IPS-NIHi11 (cell line): ENCODE results near the gene BBS12.
"Not testable (repeated sequence)": the region's sequence is repeated elsewhere in the genome, so short reads cannot be mapped to it uniquely, and the experiment has no call there.

Experiments
- DNase-seq: peaks from one replicate; pipeline ENCODE4 v3.0.0; 2012; ENCODE audit warnings: mixed read lengths, low spot score

The BBS12 gene

DNA sequence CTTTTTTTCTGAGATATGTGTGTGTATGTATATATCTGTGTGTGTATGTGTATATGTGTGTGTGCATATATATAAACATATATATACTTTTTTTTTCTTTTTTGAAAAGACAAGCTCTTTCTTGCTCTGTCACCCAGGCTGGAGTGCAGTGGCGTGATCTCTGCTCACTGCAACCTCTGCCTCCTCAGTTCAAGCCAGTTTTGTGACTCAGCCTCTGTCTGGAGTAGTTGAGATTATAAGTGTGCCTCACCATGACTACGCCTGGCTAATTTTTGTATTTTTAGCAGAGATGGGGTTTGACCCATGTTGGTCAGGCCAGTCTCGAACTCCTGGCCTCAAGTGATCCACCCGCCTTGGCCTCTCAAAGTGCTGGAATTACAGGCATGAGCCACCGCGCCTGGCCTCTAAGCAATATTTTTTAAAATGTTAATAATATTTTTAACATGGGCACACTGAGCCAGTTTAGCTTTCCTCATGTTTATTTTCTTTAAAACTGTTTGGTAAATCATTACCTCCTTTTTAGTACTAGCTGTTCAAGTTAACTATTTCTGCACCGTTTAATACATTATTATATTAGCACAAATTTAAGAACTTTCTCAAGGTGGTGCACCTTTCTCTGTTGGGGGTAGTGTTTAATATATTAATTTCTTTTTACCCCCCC, 33.3 kb downstream of the BBS12 start:
- DNase-seq: no peak

DNA sequence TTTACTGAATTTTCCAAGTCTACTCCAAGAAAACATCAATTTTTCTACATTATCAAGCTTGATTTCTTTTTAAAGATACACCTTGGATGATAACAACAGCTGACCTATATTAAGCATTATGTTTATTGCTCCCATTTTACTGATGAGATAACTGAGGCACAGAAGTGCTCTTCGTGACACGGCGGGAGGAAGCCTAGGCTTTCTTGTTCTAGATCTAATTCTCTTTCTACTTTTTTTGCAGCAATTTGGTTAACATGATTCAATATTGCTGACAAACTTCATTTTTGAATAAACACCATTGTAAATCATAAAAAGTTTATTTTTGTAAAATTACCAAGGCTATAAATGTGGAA, 33.8 kb downstream of the BBS12 start:
- no peak for DNase-seq

DNA sequence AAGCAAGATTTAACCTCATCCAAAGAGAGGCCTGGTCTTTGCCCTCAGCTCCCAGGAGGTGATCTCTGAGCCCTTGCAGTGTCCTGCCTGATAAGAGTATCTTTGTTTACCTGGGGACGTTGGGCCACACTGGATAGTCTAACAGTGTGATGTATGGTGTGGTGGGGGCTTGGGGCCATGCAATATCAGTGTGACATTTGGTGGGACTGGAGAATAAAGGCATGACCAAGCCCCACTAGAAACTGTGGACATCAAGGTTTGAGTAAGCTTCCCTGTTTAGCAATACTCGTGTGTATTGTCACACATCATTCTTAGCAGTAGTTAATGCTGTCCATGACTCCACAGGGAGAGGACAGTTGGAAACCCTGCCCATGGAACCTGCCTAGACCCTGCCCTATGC, 34.4 kb downstream of the BBS12 start:
- DNase-seq: no peak

DNA sequence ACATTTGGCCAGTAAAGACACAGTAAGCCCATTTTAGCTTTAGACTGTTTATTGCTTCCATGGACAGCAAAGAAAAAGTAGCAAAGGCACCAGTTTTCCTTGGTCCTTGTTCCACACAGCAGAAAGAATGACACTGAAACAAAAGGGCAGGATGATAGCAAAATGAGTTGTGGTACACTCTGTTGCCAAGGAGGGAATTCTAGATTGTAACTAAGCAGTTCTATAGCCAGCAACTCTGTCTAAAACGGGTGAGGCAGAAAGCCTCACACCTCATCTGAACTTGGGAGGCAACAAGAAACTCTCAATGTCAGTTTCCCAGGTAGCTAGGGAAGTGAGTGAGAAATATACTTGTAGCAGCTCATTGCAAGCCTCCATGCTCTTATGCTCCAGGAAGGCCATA, 39.2 kb downstream of the BBS12 start:
- DNase-seq: no peak

DNA sequence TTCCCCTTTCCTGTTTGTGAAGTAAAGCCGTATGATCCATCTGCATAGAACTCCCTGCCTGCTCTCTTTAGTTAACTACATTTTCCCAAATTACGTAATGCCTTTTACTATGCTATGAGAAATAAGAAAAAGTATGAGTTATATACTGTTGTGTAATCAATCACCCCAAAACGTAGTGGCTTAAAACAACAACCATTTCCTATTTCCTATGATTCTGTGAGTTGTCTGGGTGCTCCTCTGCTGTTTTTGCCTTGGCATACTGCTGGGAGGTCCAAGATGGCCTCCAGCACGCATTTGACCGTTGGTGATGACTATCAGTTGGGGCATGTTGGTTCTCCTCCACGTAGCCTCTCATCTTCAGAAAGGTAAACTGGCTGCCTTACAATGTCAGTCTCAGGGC, 39.8 kb downstream of the BBS12 start:
- no peak for DNase-seq

DNA sequence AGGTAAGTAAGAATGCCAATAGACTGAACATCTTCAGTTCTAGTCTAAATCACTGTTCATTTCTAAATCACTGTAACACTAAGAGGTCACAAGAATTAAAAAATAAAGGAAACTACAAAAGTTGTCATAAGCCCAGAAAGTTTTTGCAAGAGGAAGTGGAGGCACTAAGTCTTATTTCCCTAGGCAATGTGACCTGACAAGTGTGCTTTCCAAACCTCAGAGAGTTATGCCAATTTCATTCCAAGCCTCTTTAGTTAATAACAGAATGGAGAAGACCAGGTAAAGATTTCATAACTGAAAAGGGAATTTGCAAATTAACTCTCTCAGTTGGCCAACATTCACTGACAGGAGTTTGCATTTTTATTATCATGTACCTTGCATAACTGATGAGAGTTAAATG, 40.5 kb downstream of the BBS12 start:
- no peak for DNase-seq

DNA sequence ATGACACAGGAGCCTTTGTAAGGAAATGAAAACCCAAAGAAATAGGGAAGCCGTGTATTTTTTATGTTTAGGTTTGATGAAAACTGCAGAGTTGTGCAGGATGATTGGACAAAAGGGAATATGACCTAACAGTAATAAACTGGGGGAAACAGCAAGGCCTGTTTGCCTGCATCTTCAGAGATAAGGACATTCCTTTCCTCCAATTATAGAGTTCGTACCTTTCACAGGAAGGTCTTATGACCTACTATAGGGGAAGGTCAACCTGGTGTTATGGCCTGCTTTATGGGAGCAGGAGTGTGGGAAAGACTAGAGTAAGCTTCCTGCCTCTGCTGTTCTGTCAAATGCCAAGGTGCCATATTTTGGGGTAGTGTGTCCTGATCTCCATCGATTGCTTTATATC, 42.5 kb downstream of the BBS12 start:
- DNase-seq: no peak

DNA sequence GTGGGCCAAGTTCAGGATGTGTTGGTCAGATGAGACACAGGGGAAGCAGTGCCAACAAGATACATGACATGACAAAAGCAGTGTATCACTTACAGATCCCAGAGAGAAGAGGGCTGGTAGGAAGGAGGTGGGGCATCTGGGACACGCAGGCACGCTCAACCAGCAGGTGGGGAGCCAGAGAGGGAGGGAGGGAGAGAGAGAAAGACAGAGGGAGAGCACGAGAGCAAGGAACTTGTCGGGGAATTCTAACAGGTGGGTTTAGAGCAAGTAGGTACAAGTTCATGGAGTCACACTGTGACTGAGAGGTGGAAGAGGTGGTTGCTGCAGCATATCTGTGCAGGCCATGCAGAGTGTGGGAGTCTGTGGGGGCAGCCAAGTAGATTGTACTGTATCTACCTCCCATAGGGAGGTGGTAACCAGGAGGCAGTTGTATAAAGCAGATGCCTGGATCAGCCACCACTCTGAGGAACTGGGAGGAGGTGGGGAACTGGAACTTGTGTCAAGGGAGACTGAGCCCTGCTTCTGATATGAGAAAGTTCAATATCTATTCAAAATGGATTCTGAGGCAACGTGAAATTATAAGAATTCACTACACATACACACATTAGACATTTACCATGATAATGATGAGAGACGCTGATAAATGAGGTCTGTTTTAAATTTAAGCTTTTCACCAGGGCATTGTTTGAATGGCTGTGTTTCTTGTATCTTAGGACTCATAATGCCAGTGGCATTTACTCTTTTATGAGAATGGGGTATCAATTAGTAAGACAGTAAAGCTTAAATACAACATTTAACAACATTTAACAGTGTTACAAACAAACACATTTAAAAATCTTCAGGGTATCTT, 43.7 kb downstream of the BBS12 start:
- no peak for DNase-seq

DNA sequence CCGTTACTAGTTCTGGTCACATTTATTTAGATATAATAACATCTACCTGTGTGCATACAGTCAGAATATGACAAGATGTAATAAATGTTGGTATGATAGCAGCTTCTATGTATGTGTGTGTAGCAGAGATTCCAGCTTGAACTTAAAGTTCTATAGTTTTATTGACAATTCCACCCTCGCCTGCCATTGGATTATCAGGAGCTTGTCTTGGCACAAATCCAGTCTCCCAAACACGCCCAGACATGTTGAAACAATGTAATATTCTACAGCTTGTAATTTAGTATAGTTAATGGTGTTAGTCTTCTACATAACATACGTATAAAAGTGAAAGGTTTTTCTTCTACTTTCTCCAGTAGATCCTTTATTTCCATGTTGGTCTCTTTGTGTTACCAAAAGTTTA, 44.4 kb downstream of the BBS12 start:
- no peak for DNase-seq

DNA sequence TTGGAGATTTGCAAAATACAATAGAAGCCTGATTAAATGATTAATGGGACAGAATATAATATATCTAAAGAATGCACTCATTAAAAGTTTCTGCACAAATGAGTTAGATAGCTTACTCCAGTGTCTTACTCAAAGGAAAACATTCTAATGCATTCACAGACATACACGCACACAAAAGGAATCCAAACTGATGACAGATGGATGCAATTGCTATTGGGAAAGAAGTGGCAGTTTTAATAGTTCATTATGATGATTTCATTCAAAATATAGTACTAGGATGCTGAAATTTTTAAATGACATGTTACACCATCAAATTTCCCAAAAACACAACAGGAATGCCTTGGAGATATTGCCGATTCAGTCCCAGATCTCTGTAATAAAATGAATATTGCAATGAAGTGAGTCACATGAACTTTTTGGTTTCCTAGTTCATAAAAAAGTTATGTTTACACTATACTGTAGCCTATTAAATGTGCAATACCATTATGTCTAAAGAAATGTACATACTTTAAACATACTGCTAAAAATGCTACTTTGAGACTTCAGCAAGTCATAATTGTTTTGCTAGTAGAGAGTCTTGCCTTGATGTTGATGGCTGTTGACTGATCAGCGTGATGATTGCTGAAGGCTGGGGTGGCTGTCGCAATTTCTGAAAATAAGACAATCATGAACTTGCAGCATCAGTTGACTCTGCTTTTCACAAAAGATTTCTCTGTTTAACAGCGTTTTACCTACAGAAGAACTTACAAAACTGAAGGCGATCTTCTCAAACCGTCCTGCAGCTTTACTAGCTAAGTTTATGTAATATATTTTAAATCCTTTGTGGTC, 45.6 kb downstream of the BBS12 start:
- DNase-seq: no peak

DNA sequence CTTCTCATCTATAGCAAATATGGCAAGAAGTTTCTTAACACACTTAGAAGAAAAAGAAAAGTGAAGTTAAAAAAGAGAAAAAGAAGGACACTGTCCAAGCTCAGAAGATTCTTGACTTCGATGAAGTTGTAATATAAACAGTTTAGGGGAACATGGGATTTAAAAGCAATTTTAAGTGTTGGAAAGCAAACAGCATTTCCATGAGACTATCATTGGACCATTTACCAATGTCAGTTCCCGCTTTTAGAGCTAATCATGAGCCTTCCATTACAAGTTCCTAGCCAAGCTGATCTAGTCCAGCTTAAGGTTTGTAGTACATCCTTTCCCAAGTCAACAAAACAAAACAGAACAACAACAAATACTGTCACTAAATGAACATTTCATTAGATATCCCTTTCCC, 49.0 kb downstream of the BBS12 start:
- DNase-seq: no peak

DNA sequence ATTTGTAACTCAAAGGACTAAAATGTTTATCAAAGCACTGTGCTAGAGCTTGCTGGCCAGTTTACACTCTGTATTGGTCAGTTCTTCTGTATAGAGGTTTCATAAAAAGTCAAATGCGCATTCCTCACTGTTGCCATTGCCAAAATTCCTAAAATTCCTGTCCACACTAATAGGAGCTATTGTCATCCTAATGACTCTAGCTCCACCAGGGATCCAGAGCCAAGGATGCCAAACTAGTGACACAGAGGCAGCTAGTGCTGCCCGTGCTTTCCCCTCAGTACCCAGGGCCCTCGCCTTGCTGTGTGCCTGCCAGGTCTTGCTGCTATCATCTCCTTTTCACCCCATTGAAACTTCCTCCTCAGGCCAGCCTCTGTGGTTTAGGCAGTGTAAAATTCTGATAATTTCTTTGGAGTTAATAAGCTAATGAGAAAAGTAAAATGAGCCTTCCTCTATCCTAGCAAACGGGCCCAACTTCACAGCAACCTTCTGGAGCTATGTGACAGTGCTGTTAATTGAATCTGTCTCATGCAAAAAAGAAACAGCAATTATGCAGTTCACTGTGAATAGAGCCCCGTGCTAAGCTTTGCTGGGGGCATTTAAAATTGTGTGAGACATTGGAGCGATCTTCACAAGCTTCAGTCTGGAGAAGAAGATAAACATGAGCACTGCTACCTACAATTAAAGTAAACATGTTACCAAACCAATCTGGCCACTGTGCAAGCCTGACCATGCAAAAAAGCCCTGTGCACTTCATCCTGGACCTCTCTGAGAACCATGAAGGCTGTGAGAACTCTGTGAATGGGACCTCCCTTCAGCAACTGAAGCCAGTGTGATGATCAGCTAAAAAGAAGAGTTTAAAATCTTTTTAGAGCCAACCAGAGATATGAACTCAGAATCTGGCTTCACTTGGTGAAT, 51.1 kb downstream of the BBS12 start:
- peak; percentile 84 for DNase-seq

DNA sequence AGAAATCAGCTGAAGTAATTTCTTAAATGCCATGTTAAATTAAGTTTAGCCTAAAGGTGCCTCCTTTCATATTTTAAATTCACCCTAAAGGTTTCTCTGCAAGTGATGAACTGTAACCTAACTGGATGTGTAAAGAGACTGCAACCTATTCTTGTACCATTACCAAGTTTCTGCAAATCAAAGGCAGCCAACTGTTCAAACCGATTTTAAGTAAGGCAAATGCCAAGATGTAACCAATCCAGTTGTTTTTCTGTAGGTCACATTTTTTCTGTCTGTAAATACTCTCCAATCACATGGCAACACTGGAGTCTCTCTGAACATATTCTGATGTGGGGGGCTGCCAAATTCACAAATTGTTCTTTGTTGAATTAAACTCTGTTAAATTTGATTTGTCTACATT, 51.8 kb downstream of the BBS12 start:
- no peak for DNase-seq

DNA sequence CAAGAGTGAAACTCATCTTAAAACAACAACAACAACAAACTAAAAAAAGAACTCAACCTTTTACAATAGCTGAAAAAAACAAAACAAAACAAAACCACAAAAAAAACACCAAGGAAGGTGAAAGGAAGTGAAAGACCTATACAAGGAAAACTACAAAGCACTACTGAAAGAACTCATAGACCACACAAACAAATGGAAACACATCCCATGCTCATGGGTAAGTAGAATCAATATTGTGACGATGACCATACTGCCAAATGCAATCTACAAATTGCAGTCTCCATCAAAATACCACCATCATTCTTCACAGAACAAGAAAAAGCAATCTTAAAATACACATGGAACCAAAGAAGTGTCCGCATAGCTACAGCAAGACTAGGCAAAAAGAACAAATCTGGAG, 52.6 kb downstream of the BBS12 start:
- DNase-seq: no peak

DNA sequence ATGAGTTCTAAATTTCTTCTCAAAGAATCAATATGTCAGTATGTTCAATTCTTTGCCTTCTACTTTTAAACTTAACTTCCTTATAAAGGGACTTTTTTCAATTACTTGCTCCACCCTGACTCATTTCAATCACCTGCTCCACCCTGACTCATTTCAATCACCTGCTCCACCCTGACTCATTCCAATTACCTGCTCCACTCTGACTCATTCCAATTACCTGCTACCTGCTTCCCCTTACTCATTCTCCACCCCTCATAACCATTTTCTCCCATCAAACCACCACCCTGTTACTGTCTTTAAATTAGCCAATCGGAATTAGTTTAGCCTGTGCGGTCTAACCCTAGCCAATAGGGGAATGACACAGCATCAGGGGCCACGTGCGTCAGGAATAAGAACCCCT, 53.8 kb downstream of the BBS12 start:
- DNase-seq: not testable (repeated sequence)

DNA sequence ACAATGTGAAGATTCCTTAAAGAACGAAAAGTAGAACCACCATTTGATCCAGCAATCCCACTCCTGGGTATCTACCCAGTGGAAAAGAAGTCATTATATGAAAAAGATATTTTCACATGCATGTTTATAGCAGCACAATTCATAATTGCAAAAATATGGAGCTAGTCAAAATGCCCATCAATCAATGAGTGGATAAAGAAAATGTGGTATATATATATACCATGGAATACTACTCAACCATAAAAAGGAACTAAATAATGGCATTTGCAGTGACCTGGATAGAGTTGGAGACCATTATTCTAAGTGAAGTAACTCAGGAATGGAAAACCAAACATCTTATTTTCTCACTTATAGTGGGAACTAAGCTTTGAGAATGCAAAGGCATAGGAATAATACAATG, 54.4 kb downstream of the BBS12 start:
- not testable (repeated sequence) for DNase-seq

DNA sequence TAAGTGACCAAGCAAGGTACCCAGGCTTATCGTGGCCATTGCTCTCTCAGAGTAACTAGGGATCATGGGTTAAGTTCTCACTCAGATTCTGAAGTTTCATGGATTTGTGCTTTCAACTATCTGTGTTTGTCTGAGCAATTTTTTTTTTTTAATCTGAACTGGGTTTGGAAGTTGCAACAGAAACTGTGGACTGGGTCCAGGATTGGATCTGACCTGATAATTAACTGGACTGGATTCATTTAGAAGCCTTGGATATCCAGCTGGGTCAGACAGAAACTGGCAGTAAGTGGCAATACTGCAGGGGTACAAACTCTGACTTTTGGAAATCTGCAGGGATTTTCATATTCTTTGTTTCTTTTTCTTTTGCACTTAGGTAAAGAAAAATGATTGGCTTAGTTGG, 55.4 kb downstream of the BBS12 start:
- no peak for DNase-seq

DNA sequence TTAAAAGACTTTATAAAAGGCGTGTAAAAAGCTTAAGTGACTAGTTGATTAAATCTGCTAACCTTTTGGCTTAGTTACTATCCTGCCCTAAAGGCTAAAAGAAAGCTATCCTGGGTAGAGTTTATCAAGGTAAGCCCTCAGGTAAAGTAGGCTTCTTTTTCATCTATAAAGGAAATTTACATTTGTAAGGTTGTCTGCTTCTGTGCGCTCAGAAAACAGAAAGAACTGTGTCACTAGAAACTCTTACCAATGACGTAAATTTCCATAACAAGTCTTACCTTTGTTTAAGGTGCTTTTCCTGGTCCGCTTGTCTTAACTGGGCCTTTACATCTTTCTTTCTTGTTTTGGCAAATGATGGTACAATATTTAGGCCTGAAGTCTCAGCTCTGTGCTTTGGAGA, 56.4 kb downstream of the BBS12 start:
- no peak for DNase-seq

DNA sequence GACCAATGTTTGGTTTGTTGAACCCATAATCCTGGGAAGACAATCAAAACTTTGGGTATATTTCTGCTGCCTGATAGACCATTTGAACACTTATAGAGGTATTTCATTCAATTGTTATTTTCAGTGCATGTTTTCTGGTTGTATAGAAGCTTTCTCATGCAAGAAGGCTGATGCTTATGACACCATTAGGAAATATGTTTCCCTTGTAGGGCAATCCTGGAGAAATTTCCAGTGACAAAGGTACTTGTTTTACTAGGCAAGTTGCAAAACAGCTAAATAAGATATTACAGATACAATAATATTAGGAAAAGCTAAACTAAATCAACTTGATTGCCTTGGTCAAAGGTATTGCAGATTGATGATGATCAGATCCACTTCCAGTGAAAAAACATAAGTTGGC, 61.3 kb downstream of the BBS12 start:
- DNase-seq: no peak
